Left lung (tissue), 10 donors: Measurements from ENCODE around the gene SCAMP2. TPM values are rescaled to one million over a fixed set of nuclear protein-coding genes. Genes with fewer than 3 reads are reported as not detected.
A peak's percentile ranks its signal among the peaks of the same experiment; 100 is the strongest.

Source experiments
- ATAC-seq: fragments of 200-7000 bp; cut with Tn5 transposase; one replicate; pipeline ENCODE4 v1.9.1; 2020; ENCODE audit warnings: moderate library complexity
- DNase-seq, 4 donors: peaks; one replicate each; pipeline ENCODE4 v3.0.0-alpha.2; 2013 to 2020
- H3K27ac ChIP-seq, 2 donors: fragments of 200-600 bp; sonication (generic) in 1 of 2; one replicate each; pipeline versions ENCODE4 v1.5.0 to v1.8.0; 2020 to 2021
- H3K27me3 ChIP-seq, 2 donors: fragments of 200-600 bp; sonication (generic) in 1 of 2; one replicate each; pipeline versions ENCODE4 v1.5.0 to v1.8.0; 2020 to 2021
- H3K36me3 ChIP-seq, 2 donors: fragments of 200-600 bp; sonication (generic) in 1 of 2; one replicate each; pipeline versions ENCODE4 v1.5.0 to v1.8.0; 2020 to 2021
- H3K4me1 ChIP-seq, 2 donors: fragments of 200-600 bp; one replicate each; pipeline ENCODE4 v1.8.0; 2021
- H3K4me3 ChIP-seq, 2 donors: fragments of 200-600 bp; sonication (generic) in 1 of 2; one replicate each; pipeline versions ENCODE4 v1.5.0 to v1.8.0; 2020 to 2021; ENCODE audit warnings: mild to moderate bottlenecking in 1 of 2
- H3K9me3 ChIP-seq, 2 donors: fragments of 200-600 bp; sonication (generic) in 1 of 2; one replicate each; pipeline versions ENCODE4 v1.5.0 to v1.8.0; 2020 to 2021
- CTCF ChIP-seq, 2 donors: fragments of 200-600 bp; sonication (generic) in 1 of 2; IDR thresholded peaks; one replicate each; pipeline versions ENCODE4 v1.5.0 to v1.8.0; 2021; ENCODE audit warnings: antibody characterized with exemption in 2 of 2
- intact Hi-C, 2 donors: fragments of 100-400 bp; cut with DNase I; formaldehyde crosslinking; loops; one replicate each; pipeline versions ENCODE4 v1.11.2 to v1.14.2; 2022
- polyA plus RNA-seq, 6 donors: library from polyadenylated mRNA; unstranded; fragments of 120-200 nt; gene quantifications; one replicate each; pipeline ENCODE4 v1.2.1, GENCODE V29; 2013; ENCODE audit not compliant: insufficient read length in 6 of 6
- total RNA-seq, 2 donors: library from RNA; stranded (reverse); fragmentation: NEBNext Ultra II Directional; extraction: Animal tissue kit (Norgen Biotek cat#: 25700); gene quantifications; one replicate each; pipeline ENCODE4 v1.2.1, GENCODE V29; 2021
- donor health status: DM: no; HTN: yes; CAD: no.
- donor health status: DM: no; HTN: no; CAD: no.

SCAMP2 gene
- total and polyA plus RNA-seq, 8 donors: 42.8 to 138 (median 48.0) TPM

- H3K36me3 ChIP-seq: peaks cover 0 to 16% of the 10 kb centered on the region in 2 donors
- H3K4me1 ChIP-seq: no peaks in the 10 kb centered on the region
- peak in 2 of 4 donors; percentile 59 to 80 for DNase-seq
- peak; percentile 91 for ATAC-seq
- no peak overlapping the region for H3K27ac ChIP-seq
- H3K4me3 ChIP-seq: no peak overlapping the region
- no peaks in the 10 kb centered on the region for H3K27me3 ChIP-seq
- intact Hi-C loops: no loop called here
- no peaks in the 10 kb centered on the region for H3K9me3 ChIP-seq
- TF ChIP-seq CTCF (IDR thresholded peaks at IDR 0.05): no peak
Observed at GRCh38 chr15:74808078-74808839, 64.9 kb downstream of the SCAMP2 start.

- no peak for ATAC-seq
- peak in 1 of 4 donors; percentile 4 for DNase-seq
- Histone ChIP-seq H3K4me3 (no peak overlapping the region), H3K36me3 (peaks cover 0 to 25% of the 10 kb centered on the region in 2 donors), H3K27ac (no peak overlapping the region), H3K4me1 (no peaks in the 10 kb centered on the region), H3K27me3 (no peaks in the 10 kb centered on the region), H3K9me3 (no peaks in the 10 kb centered on the region)
- TF ChIP-seq CTCF (IDR thresholded peaks at IDR 0.05): no peak
- intact Hi-C loops: no loop called here
Observed at GRCh38 chr15:74807282-74807681, 65.9 kb downstream of the SCAMP2 start.

- intact Hi-C loops: no loop called here
- no peak for TF ChIP-seq CTCF (IDR thresholded peaks at IDR 0.05)
- Histone ChIP-seq H3K9me3 (no peaks in the 10 kb centered on the region), H3K36me3 (peaks cover 0 to 47% of the 10 kb centered on the region in 2 donors), H3K27me3 (no peaks in the 10 kb centered on the region), H3K4me3 (no peak overlapping the region), H3K4me1 (peaks cover 2 to 10% of the 10 kb centered on the region in 2 donors), H3K27ac (no peak overlapping the region)
- ATAC-seq (no peak), DNase-seq (peak in 1 of 4 donors; percentile 12)
Observed at GRCh38 chr15:74804935-74805334, 68.2 kb downstream of the SCAMP2 start.

- intact Hi-C loops: no loop called here
- Histone ChIP-seq H3K9me3 (no peaks in the 10 kb centered on the region), H3K4me1 (peaks cover 7 to 29% of the 10 kb centered on the region in 2 donors), H3K4me3 (no peak overlapping the region), H3K27ac (no peak overlapping the region), H3K36me3 (peaks cover 0 to 67% of the 10 kb centered on the region in 2 donors), H3K27me3 (no peaks in the 10 kb centered on the region)
- peak in 1 of 4 donors; percentile 72 for DNase-seq
- TF ChIP-seq CTCF (IDR thresholded peaks at IDR 0.05): no peak
- no peak for ATAC-seq
Observed at GRCh38 chr15:74802862-74803447, 70.2 kb downstream of the SCAMP2 start.

- intact Hi-C loops: no loop called here
- DNase-seq (peak in 1 of 4 donors; percentile 79), ATAC-seq (no peak)
- TF ChIP-seq CTCF (IDR thresholded peaks at IDR 0.05): no peak
- H3K4me1 ChIP-seq: peaks cover 7 to 34% of the 10 kb centered on the region in 2 donors
- peaks cover 0 to 70% of the 10 kb centered on the region in 2 donors for H3K36me3 ChIP-seq
- no peak overlapping the region for H3K27ac ChIP-seq
- no peaks in the 10 kb centered on the region for H3K9me3 ChIP-seq
- no peak overlapping the region for H3K4me3 ChIP-seq
- no peaks in the 10 kb centered on the region for H3K27me3 ChIP-seq
Observed at GRCh38 chr15:74802290-74802689, 70.9 kb downstream of the SCAMP2 start.
